BJ (cell line): ENCODE measurements around the gene PPP1R12B. TPM values are rescaled to one million over a fixed set of nuclear protein-coding genes. Genes with fewer than 3 reads are reported as not detected.

Experiments used
- CTCF ChIA-PET: fragments of 350-600 bp; formaldehyde crosslinking; extraction: SDS; loops from one replicate; lab custom pipeline; 2021; ENCODE audit warnings: antibody characterized with exemption, inconsistent platforms; lab: Yijun Ruan, JAX
- POLR2A ChIA-PET: fragments of 300-600 bp; sonication (Branson Sonifier 250); formaldehyde crosslinking; extraction: SDS; loops from one replicate; lab custom pipeline; 2021; ENCODE audit warnings: antibody characterized with exemption; lab: Charles Lee
- DNase-seq: peaks from one replicate; pipeline ENCODE4 v3.0.0-alpha.2; 2011; ENCODE audit warnings: low read depth
- H3K27me3 ChIP-seq: 2 replicates; pipeline ENCODE4 v1.6.0; 2011; ENCODE audit warnings: low read length; ENCODE audit not compliant: control insufficient read depth, insufficient read depth
- H3K36me3 ChIP-seq: 2 replicates; pipeline ENCODE4 v1.5.1; 2011; ENCODE audit warnings: low read length; ENCODE audit not compliant: control insufficient read depth, insufficient read depth
- H3K4me3 ChIP-seq: 2 replicates; pipeline ENCODE4 v1.5.1; 2011; ENCODE audit warnings: low read depth, mild to moderate bottlenecking, control low read depth, low read length
- polyA plus RNA-seq: library from polyadenylated mRNA; depleted of rRNA; stranded (reverse); fragments of >200 nt; gene quantifications from 2 replicates; pipeline ENCODE4 v1.2.3, GENCODE V29; 2011
- TF ChIP-seq, protein P1 (sequence below): IDR thresholded peaks from 2 replicates; pipeline ENCODE4 v1.5.1; 2011; ENCODE audit warnings: low read depth, mild to moderate bottlenecking, control low read depth, inconsistent platforms, low read length, moderate library complexity; ENCODE audit not compliant: insufficient read depth

Gene PPP1R12B
- polyA plus RNA-seq, 1 experiment = 9.4 TPM

DNA sequence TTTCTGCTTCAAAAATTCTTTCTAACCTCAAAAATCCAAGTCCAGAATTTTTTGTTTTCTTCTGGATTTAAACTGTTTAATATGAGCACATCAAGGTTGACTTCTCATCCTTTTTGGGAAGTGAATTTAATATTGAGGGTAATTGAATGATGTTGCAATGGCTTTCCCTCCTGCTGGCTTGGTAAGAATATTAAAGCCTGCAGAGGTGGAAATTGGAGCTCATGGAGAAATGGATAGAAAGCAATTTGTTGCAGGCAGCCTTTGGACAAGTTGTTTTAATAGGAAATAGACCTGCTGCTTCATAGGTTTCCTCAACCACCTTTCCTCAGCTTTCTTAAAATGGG, 237.1 kb downstream of the PPP1R12B start:
- Histone ChIP-seq H3K27me3 (no peaks in the 10 kb centered on the region), H3K4me3 (no peak overlapping the region), H3K36me3 (no peaks in the 10 kb centered on the region)
- CTCF ChIA-PET = interaction anchor here (0.9 to 5.5 kb wide), 5 partner anchors 8 to 17 kb away, joined by 3 to 25 read pairs (median 4); no protein-coding TSS in a partner anchor
- POLR2A ChIA-PET = no interaction called here
- no peak for DNase-seq
- TF ChIP-seq, protein P1, sequence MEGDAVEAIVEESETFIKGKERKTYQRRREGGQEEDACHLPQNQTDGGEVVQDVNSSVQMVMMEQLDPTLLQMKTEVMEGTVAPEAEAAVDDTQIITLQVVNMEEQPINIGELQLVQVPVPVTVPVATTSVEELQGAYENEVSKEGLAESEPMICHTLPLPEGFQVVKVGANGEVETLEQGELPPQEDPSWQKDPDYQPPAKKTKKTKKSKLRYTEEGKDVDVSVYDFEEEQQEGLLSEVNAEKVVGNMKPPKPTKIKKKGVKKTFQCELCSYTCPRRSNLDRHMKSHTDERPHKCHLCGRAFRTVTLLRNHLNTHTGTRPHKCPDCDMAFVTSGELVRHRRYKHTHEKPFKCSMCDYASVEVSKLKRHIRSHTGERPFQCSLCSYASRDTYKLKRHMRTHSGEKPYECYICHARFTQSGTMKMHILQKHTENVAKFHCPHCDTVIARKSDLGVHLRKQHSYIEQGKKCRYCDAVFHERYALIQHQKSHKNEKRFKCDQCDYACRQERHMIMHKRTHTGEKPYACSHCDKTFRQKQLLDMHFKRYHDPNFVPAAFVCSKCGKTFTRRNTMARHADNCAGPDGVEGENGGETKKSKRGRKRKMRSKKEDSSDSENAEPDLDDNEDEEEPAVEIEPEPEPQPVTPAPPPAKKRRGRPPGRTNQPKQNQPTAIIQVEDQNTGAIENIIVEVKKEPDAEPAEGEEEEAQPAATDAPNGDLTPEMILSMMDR = no peak

GRCh38 chr1:202586018-202586821, 237.7 kb downstream of the PPP1R12B start:
- ChIA-PET POLR2A (interaction anchor here (1.0 kb wide), 1 partner anchor 9 kb away, joined by 10 read pairs; no protein-coding TSS in a partner anchor), CTCF (interaction anchor here (0.9 to 5.5 kb wide), 6 partner anchors 9 to 18 kb away, joined by 3 to 25 read pairs (median 10); no protein-coding TSS in a partner anchor)
- no peak for DNase-seq
- no peaks in the 10 kb centered on the region for H3K36me3 ChIP-seq
- no peak overlapping the region for H3K4me3 ChIP-seq
- TF ChIP-seq, protein P1 = no peak
- no peaks in the 10 kb centered on the region for H3K27me3 ChIP-seq

DNA sequence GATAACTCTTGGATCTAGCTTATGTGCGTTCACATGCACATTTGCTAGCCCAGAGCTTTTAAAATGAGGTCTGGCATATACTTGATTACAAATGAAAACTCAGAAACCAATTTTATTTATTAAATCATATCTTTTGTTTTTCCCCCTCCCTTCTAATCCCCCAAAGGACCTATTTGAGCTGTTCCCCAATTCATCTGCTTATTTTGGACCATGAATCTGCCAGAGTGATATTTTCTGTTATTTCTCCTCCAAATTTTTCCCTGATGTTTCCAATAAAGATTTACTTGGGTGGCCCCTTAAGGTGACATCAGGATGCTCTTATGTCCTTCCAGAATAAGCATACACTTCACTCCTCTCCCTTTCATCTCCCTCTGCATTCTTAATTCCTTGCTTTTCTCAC, 238.4 kb downstream of the PPP1R12B start:
- ChIA-PET POLR2A (interaction anchor here (1.0 kb wide), 1 partner anchor 9 kb away, joined by 10 read pairs; no protein-coding TSS in a partner anchor), CTCF (interaction anchor here (1.3 to 5.5 kb wide), 5 partner anchors 9 to 18 kb away, joined by 3 to 25 read pairs (median 15); no protein-coding TSS in a partner anchor)
- TF ChIP-seq, protein P1 = no peak
- no peaks in the 10 kb centered on the region for H3K27me3 ChIP-seq
- no peak overlapping the region for H3K4me3 ChIP-seq
- DNase-seq = no peak
- H3K36me3 ChIP-seq = no peaks in the 10 kb centered on the region

DNA sequence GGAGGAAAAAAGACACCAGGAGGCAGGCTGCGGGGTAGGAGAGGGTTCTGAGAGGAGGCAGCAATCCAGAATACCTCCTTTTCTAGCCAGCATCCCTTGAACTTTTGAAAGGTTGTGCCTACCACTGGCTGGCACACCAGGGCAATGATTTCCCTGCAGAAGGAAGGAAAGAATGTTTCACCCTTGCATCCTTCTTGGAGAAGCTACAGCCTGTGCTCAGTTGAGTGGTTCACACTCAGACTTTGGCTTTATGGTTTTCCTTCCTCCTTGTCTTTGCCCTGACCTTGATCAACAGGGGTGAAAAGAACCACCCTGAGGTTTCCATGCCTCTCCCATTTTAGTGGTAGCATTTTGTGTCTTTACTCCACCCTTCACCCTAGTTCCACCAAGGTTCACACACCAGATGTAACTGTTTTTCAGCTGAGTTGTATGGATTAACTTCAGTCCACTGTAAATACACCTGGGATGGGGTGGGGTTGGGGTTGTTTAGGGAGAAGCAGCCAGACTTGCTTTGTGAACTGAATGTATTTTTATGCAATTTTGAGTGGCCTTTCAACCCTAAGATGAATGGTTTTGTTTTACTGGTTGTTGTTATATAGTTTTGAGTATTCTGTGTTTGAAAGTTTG, 239.5 kb downstream of the PPP1R12B start:
- DNase-seq = no peak
- ChIA-PET CTCF (interaction anchor here (2.7 to 5.5 kb wide), 4 partner anchors 11 to 15 kb away, joined by 15 to 25 read pairs (median 16); no protein-coding TSS in a partner anchor), POLR2A (no interaction called here)
- no peaks in the 10 kb centered on the region for H3K27me3 ChIP-seq
- no peaks in the 10 kb centered on the region for H3K36me3 ChIP-seq
- no peak overlapping the region for H3K4me3 ChIP-seq
- TF ChIP-seq, protein P1 = no peak

- DNase-seq = no peak
- ChIA-PET CTCF (interaction anchor here (2.7 to 5.5 kb wide), 3 partner anchors 11 to 16 kb away, joined by 15 to 25 read pairs (median 16); no protein-coding TSS in a partner anchor), POLR2A (interaction anchor here (1.0 to 1.1 kb wide), 2 partner anchors 10 to 12 kb away, joined by 4 to 11 read pairs; no protein-coding TSS in a partner anchor)
- TF ChIP-seq, protein P1 = no peak
- Histone ChIP-seq H3K36me3 (no peaks in the 10 kb centered on the region), H3K27me3 (no peaks in the 10 kb centered on the region), H3K4me3 (no peak overlapping the region)
These were observed 240.1 kb downstream of the PPP1R12B start for GRCh38 chr1:202588503-202589189.
